H1 (cell line): ENCODE measurements around the gene PSMC1. TPM values are rescaled to one million over a fixed set of nuclear protein-coding genes. Genes with fewer than 3 reads are reported as not detected.

Experiments
- CTCF ChIA-PET: fragments of 300-600 bp; sonication (Branson Sonifier 250); formaldehyde crosslinking; loops from one replicate; lab custom pipeline; 2021; ENCODE audit not compliant: partially characterized antibody; lab: Charles Lee
- POLR2A ChIA-PET: fragments of 300-600 bp; sonication (Branson Sonifier 250); formaldehyde crosslinking; loops from one replicate; lab custom pipeline; 2021; ENCODE audit warnings: inconsistent platforms; ENCODE audit not compliant: partially characterized antibody; lab: Charles Lee
- DNase-seq, 2 experiments: peaks; one replicate each; pipeline versions ENCODE4 v3.0.0 to v3.0.0-alpha.2; 2010 to 2022; ENCODE audit warnings: low spot score in 2 of 2, low read depth in 1 of 2, mixed read lengths in 1 of 2
- FAIRE-seq: peaks from 2 replicates; lab custom pipeline; 2011; peaks lifted over from hg19 to GRCh38; lab: Jason Lieb, UNC
- H2AFZ ChIP-seq: 2 replicates; pipeline ENCODE4 v1.8.1; 2012; ENCODE audit warnings: low read length, inconsistent platforms
- H2AK5ac ChIP-seq: 2 replicates; pipeline ENCODE4 v1.6.1; 2013; ENCODE audit warnings: low read depth, low read length
- H2BK120ac ChIP-seq: replicated peaks from 2 replicates; pipeline ENCODE3; 2013; ENCODE audit warnings: low read depth, low read length, inconsistent platforms
- H2BK12ac ChIP-seq: 2 replicates; pipeline ENCODE4 v1.6.1; 2013; ENCODE audit warnings: low read depth, low read length
- H2BK15ac ChIP-seq: 2 replicates; pipeline ENCODE4 v1.6.1; 2013; ENCODE audit warnings: low read length
- H2BK20ac ChIP-seq: 2 replicates; pipeline ENCODE4 v1.6.1; 2013; ENCODE audit warnings: low read length
- H2BK5ac ChIP-seq: 2 replicates; pipeline ENCODE4 v1.6.1; 2013; ENCODE audit warnings: low read depth, low read length
- H3K14ac ChIP-seq: 2 replicates; pipeline ENCODE4 v1.6.1; 2013; ENCODE audit warnings: inconsistent platforms; ENCODE audit not compliant: insufficient read length
- H3K18ac ChIP-seq: 2 replicates; pipeline ENCODE4 v1.6.1; 2013; ENCODE audit warnings: low read length; ENCODE audit errors: extremely low read depth
- H3K23ac ChIP-seq: 2 replicates; pipeline ENCODE4 v1.6.1; 2013; ENCODE audit warnings: inconsistent platforms; ENCODE audit not compliant: insufficient read length
- H3K23me2 ChIP-seq: 2 replicates; pipeline ENCODE4 v1.6.1; 2013; ENCODE audit warnings: low read depth, low read length
- H3K27ac ChIP-seq: 2 replicates; pipeline ENCODE4 v1.6.1; 2011; ENCODE audit warnings: low read depth, low read length, inconsistent platforms
- H3K27me3 ChIP-seq, 4 experiments: replicated peaks in 1 of 4; 1 replicate in 1 of 4; 2 replicates in 3 of 4; pipeline versions ENCODE4 v1.6.1 to v1.8.1; 2011 to 2013; ENCODE audit warnings: low read length in 3 of 4, mild to moderate bottlenecking in 3 of 4, inconsistent platforms in 2 of 4, mixed read lengths in 2 of 4, moderate library complexity in 1 of 4; ENCODE audit not compliant: control insufficient read depth in 3 of 4, insufficient read depth in 3 of 4; ENCODE audit errors: extremely low read depth in 1 of 4
- H3K36me3 ChIP-seq, 4 experiments: 2 replicates each; pipeline versions ENCODE4 v1.6.1 to v1.8.1; 2011 to 2013; ENCODE audit warnings: mild to moderate bottlenecking in 4 of 4, low read length in 3 of 4, moderate library complexity in 2 of 4, control low read depth in 1 of 4, inconsistent platforms in 1 of 4; ENCODE audit not compliant: insufficient read depth in 4 of 4, control insufficient read depth in 2 of 4
- H3K4ac ChIP-seq: replicated peaks from 2 replicates; pipeline ENCODE3; 2013; ENCODE audit warnings: low read length, low read depth, mixed read lengths, inconsistent platforms; ENCODE audit not compliant: insufficient read length
- H3K4me1 ChIP-seq, 4 experiments: replicated peaks in 1 of 4; 1 replicate in 1 of 4; 2 replicates in 3 of 4; pipeline versions ENCODE4 v1.6.1 to v1.8.1; 2011 to 2013; ENCODE audit warnings: low read length in 3 of 4, inconsistent platforms in 2 of 4, mixed read lengths in 1 of 4; ENCODE audit not compliant: insufficient read depth in 4 of 4, control insufficient read depth in 3 of 4
- H3K4me2 ChIP-seq, 2 experiments: 2 replicates each; pipeline versions ENCODE4 v1.6.1 to v1.8.1; 2011 to 2013; ENCODE audit warnings: low read depth in 2 of 2, low read length in 2 of 2, control low read depth in 1 of 2, inconsistent platforms in 1 of 2, mild to moderate bottlenecking in 1 of 2; ENCODE audit not compliant: insufficient read depth in 1 of 2
- H3K4me3 ChIP-seq, 4 experiments: fragments of 200-600, 300-600 bp in 1 of 4; sonication (generic), shearing (Covaris generic), sonication (Bioruptor Twin) in 1 of 4; 2 replicates each; pipeline versions ENCODE4 v1.5.1 to v1.8.1; 2011 to 2016; ENCODE audit warnings: low read length in 4 of 4, low read depth in 3 of 4, control low read depth in 2 of 4, inconsistent platforms in 2 of 4, mild to moderate bottlenecking in 2 of 4, mixed read lengths in 1 of 4, moderate library complexity in 1 of 4; ENCODE audit not compliant: insufficient read depth in 2 of 4; ENCODE audit errors: extremely low read depth in 1 of 4
- H3K56ac ChIP-seq: replicated peaks from 2 replicates; pipeline ENCODE3; 2013; ENCODE audit warnings: low read depth, mild to moderate bottlenecking, mixed read lengths, low read length, inconsistent platforms; ENCODE audit not compliant: insufficient read length
- H3K79me1 ChIP-seq: 2 replicates; pipeline ENCODE4 v1.6.1; 2013; ENCODE audit warnings: low read depth, low read length, control low read depth
- H3K79me2 ChIP-seq, 2 experiments: 2 replicates each; pipeline versions ENCODE4 v1.6.1 to v1.8.1; 2012 to 2013; ENCODE audit warnings: low read length in 2 of 2, mild to moderate bottlenecking in 2 of 2, inconsistent platforms in 1 of 2; ENCODE audit not compliant: insufficient read depth in 2 of 2, control insufficient read depth in 1 of 2
- H3K9ac ChIP-seq, 4 experiments: replicated peaks in 1 of 4; 1 replicate in 1 of 4; 2 replicates in 3 of 4; pipeline versions ENCODE4 v1.6.1 to v1.8.1; 2011 to 2013; ENCODE audit warnings: low read depth in 3 of 4, low read length in 3 of 4, control low read depth in 2 of 4, mild to moderate bottlenecking in 2 of 4, moderate library complexity in 2 of 4, inconsistent platforms in 1 of 4; ENCODE audit errors: extremely low read depth in 1 of 4
- H3K9me3 ChIP-seq, 2 experiments: 2 replicates each; pipeline versions ENCODE4 v1.6.1 to v1.8.1; 2012 to 2013; ENCODE audit warnings: mild to moderate bottlenecking in 2 of 2, moderate library complexity in 2 of 2, control low read depth in 1 of 2, inconsistent platforms in 1 of 2, low read depth in 1 of 2, low read length in 1 of 2, mixed read lengths in 1 of 2; ENCODE audit not compliant: insufficient read depth in 2 of 2
- H4K20me1 ChIP-seq, 2 experiments: replicated peaks in 1 of 2; 2 replicates each; pipeline versions ENCODE3 to v1.8.1; 2011 to 2013; ENCODE audit warnings: inconsistent platforms in 2 of 2, low read length in 2 of 2, mild to moderate bottlenecking in 1 of 2; ENCODE audit not compliant: insufficient read depth in 2 of 2, control insufficient read depth in 1 of 2
- H4K5ac ChIP-seq: 2 replicates; pipeline ENCODE4 v1.6.1; 2013; ENCODE audit warnings: low read length, low read depth, mixed read lengths, inconsistent platforms; ENCODE audit not compliant: insufficient read length
- H4K8ac ChIP-seq: 2 replicates; pipeline ENCODE4 v1.8.0; 2013; ENCODE audit warnings: mild to moderate bottlenecking, moderate library complexity, low read length, inconsistent platforms; ENCODE audit not compliant: insufficient read depth; ENCODE audit errors: extremely low read depth
- H4K91ac ChIP-seq: replicated peaks from 2 replicates; pipeline ENCODE3; 2013; ENCODE audit warnings: low read length, mixed read lengths, inconsistent platforms; ENCODE audit not compliant: insufficient read length
- JUND ChIP-seq: IDR thresholded peaks from 2 replicates; pipeline ENCODE4 v1.6.1; 2011; ENCODE audit warnings: mild to moderate bottlenecking, improper control_type of control experiment, low read length
- polyA plus RNA-seq, 7 experiments: library from polyadenylated mRNA; depleted of rRNA in 3 of 7; stranded (reverse) in 5 of 7; unstranded in 2 of 7; fragments of >200 nt in 5 of 7; fragments of 200-250 nt in 2 of 7; gene quantifications; 1 replicate in 5 of 7; 2 replicates in 1 of 7; 4 replicates in 1 of 7; pipeline versions ENCODE4 v1.2.1 to v1.2.3, GENCODE V29; 2011 to 2013; ENCODE audit warnings: missing spikeins in 2 of 7, mixed read lengths in 2 of 7
- total RNA-seq: library from RNA; stranded (reverse); fragmentation: NEBNext Ultra II Directional; extraction: Animal tissue kit (Norgen Biotek cat#: 25700); gene quantifications from 2 replicates; pipeline ENCODE4 v1.2.1, GENCODE V29; 2021

Gene PSMC1
- total and polyA plus RNA-seq, 2 of the 8 experiments (the other 6 are each of a cell fraction or from before 2014, with no cell fraction given): 46.2 to 99.6 TPM

DNA sequence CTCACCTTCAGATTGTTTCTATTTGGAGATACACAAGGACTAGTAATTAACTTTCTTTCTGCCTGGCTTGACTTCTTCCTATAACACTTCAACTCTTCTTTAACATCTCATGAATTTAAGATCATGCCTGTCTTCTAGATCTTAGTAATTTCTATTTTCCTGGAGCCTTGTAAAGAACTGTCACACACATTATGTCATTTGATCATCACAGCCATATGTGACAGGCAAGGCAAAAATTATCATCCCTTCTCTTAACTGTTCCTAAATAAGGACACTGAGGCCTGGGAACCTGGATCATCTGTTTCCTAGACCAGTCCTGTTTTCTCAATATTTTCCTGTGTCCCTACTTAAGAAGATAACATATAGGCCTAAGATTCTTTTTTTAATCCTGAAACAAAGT lies 48.1 kb downstream of the PSMC1 start:
- Histone ChIP-seq H3K27me3 (no peaks in the 10 kb centered on the region), H3K56ac (no peak overlapping the region), H3K79me1 (no peaks in the 10 kb centered on the region), H3K23me2 (no peaks in the 10 kb centered on the region), H3K14ac (no peak overlapping the region), H4K8ac (no peak overlapping the region), H2BK20ac (no peak overlapping the region), H2AK5ac (no peak overlapping the region), H3K27ac (no peak overlapping the region), H3K36me3 (peaks cover 0 to 8% (median 5%) of the 10 kb centered on the region in 4 experiments; a peak in 3 of 8 replicates), H3K4ac (no peak overlapping the region), H4K20me1 (no peaks in the 10 kb centered on the region), H3K4me3 (no peak overlapping the region), H2AFZ (no peak overlapping the region)
- POLR2A ChIA-PET: interaction anchor here (2.0 kb wide), 1 partner anchor 10 kb away, joined by 6 read pairs; no protein-coding TSS in a partner anchor
- FAIRE-seq: no peak
- no peak for TF ChIP-seq JUND
- TF ChIP-seq, all 59 proteins: peak for 0
- H4K5ac ChIP-seq: no peak overlapping the region
- CTCF ChIA-PET: interaction anchor here (1.3 kb wide), 1 partner anchor 453 kb away, joined by 5 read pairs; no protein-coding TSS in a partner anchor
- no peak overlapping the region for H4K91ac ChIP-seq
- no peaks in the 10 kb centered on the region for H3K79me2 ChIP-seq
- H3K9me3 ChIP-seq: peaks cover 0 to 5% of the 10 kb centered on the region in 2 experiments; a peak in 2 of 4 replicates
- H3K4me1 ChIP-seq: peaks cover 5 to 21% (median 16%) of the 10 kb centered on the region in 4 experiments; a peak in 6 of 7 replicates
- H3K4me2 ChIP-seq: no peak overlapping the region
- DNase-seq: no peak
- H2BK5ac ChIP-seq: no peak overlapping the region
- no peak overlapping the region for H2BK120ac ChIP-seq
- no peak overlapping the region for H2BK15ac ChIP-seq
- H3K23ac ChIP-seq: no peak overlapping the region
- H3K9ac ChIP-seq: no peak overlapping the region
- no peak overlapping the region for H2BK12ac ChIP-seq
- no peak overlapping the region for H3K18ac ChIP-seq
